Stimulated activated CD4-positive, alpha-beta T cell treated with anti-CD3 and anti-CD28 coated beads, Interleukin-4, amount 100 ng/mL, for 24 hours (primary cell): Measurements from ENCODE around the gene KPNB1.

ENCODE experiments used
- DNase-seq: peaks from one replicate; pipeline ENCODE4 v3.0.0-alpha.2; 2020

The KPNB1 gene

DNA sequence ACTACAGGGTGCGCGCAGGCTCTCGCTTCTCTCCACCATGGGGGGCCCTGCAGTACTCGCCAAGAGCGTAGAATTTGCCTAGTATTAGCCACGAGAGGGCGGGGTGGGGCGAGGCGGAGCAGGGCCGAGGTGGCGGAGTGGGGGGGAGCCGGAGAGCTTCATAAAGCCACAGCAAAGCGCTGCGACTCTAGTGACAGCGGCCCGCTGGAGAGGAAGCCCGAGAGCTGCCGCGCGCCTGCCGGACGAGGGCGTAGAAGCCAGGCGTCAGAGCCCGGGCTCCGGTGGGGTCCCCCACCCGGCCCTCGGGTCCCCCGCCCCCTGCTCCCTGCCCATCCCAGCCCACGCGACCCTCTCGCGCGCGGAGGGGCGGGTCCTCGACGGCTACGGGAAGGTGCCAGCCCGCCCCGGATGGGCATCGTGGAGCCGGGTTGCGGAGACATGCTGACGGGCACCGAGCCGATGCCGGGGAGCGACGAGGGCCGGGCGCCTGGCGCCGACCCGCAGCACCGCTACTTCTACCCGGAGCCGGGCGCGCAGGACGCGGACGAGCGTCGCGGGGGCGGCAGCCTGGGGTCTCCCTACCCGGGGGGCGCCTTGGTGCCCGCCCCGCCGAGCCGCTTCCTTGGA lies 83.4 kb downstream of the KPNB1 start, which contains the start of gene TBX21:
Gene TBX21, plus strand, starts transcription at position 190 of the 627 bp plus-strand sequence. Its CDS starts 219 bp downstream, at position 409.
- peak; percentile 91 for DNase-seq

- DNase-seq = peak; percentile 7
Measured at GRCh38 chr17:47733674-47734410, 84.1 kb downstream of the KPNB1 start.

DNA sequence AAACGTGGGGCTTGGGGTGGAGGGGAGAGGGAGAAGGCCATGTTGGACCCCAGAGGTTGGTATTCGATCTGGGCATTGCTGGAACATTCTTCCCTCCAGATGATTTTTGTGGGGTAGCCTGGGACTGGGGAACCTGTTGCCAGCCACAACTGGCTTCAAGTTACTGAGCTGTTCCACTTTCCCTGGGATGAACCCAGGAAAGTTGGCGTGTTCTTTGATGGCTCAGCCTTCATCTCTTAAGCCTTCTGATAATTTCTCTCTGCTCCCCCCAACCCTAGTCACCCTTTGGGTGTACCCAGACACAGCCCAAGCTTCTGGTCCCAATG lies 85.4 kb downstream of the KPNB1 start:
- DNase-seq = no peak
